Activated naive CD8-positive, alpha-beta T cell treated with anti-CD3 and anti-CD28 coated beads, Interleukin-2, amount 50 U/mL, for 16 hours (primary cell): Measurements from ENCODE around the gene EML1.

ENCODE experiments used
- DNase-seq: peaks from one replicate; pipeline ENCODE4 v3.0.0-alpha.2; 2020; ENCODE audit warnings: low read depth, low spot score

The EML1 gene

GRCh38 chr14:99824776-99825175, 31.6 kb downstream of the EML1 start:
- DNase-seq: no peak

GRCh38 chr14:99829450-99829849, 36.2 kb downstream of the EML1 start:
- no peak for DNase-seq

DNA sequence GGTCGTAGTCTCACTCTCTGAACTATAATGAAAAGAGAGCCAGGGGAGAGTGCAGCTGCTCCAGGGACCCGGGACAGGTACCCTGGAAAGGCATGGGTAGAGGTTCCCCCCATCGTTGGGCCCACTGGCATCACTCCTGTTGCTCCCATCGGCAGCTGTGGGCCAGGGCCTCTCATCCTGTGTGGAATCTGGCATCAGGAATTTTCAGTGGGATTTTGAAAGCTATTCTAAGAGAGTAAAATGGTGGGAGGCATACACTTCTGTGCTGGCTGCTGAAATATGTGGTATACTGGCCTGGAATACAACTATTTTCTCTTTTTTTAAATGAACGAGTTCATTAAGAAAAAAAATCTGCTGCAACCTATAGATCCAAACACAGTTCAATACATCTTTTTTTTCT, 38.1 kb downstream of the EML1 start:
- no peak for DNase-seq

- no peak for DNase-seq
Observed at GRCh38 chr14:99831903-99832685, 38.9 kb downstream of the EML1 start.

DNA sequence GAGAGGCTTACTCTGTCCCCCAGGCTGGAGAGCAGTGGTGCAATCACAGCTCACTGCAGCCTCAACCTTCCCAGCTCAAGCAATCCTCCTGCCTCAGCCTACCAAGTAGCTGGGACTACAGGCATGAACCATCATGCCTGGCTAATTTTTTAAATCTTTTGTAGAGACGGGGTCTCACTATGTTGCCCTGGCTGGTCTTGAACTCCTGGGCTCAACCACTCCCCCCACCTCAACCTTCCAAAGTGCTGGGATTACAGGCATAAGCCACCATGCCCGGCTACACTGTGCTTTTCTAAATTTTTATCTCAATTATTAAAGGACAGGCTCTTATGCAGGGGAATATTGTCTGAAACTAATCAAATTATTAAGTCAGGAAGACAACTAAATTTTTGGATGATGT, 44.6 kb downstream of the EML1 start:
- DNase-seq: no peak

DNA sequence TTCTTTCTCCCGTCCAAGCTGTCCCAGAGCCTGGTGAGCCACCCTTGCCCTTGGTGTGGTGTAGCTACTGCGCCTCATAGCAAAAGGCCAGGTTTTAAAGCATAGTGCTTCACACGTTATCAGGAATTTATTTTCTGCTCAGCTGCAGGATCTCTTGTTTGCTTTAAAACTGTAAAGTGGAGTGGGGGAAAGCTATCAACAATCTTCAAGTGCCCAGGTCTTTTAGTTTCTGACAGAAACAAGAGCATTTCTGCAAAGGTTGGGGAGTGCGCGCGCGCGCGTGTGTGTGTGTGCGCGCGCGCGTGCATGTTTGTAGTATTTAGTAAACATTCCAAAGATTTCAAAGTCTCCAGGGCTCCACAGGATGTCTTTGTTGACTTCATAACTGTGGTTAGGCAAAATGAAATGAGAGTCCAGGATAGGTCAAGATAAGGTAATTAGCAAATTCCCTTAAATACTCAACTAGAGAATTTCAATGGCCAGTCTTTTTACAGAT, 45.5 kb downstream of the EML1 start:
- DNase-seq: no peak

DNA sequence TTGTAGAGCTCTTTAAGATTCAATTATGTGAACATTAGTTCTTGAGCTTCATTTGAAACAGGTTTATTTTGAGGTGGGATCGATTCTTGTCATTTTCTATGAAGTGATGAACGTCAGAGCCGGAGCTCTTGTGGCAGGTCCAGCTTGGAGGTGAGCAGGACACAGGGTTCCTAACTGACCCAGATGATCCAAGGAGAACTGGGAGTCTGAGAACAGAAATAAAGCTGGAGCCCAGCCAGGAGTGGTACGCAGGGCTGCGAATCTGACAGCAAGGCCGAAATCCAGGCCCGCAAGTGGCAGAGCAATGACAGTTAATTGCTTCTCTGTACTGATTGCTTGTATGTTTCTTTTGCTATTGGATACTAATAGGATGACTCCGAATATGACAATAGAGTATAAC, 46.5 kb downstream of the EML1 start:
- DNase-seq: no peak

- no peak for DNase-seq
Observed at GRCh38 chr14:99840265-99840664, 47.1 kb downstream of the EML1 start.

DNA sequence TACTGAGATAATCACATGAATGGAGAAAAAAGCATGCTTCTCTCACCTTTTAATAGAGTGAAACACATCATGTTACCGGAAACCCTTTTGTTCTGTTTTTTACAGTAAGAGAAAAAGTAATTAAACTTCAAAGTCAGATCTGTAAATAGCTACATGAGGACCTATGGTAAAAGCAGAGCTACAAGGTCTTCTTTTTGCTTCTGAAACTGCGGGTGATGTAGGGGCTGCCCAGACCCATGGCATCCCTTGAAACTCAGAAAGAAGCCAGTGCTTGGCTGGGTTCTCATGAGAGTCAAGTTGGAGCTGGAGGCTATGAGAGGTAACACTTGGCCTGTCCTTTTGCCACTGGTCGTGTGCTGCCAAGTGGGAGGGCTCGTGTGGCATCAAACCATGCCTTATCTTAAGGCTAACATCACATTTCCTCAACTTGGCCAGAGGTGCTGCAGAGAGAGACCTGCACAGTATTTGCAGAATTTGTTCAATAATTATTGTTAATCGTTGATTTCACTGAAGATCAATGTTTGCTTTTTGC, 47.6 kb downstream of the EML1 start:
- no peak for DNase-seq

DNA sequence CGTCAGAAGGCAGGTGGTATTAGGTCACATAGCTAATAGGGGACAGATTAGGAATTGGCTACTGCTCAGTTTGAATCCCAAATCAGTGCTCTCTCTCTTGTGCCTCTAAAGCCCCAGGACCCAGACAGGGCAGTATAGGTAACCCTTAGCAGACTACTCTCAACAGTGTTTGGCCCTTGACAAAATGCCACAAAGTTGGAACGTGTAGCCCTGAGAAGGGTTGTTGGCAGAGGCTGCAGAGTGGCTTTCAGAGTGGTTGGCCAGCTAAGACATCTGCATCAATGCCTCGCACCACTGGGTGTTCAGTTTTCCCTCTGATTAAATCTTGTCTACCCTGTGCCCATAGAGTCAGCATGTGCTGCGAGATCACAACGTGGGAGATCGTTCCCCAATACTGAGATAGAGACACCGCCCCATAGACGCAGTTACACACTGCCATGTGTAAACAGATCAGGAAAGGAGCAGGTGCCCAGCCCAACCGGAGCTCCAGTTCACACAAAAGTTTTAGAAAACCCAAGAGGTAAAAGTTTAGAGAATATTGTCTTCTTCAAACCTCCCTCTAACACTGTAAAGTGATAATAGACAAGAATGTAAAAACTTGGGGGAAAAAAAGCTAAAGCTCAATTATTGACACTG, 48.3 kb downstream of the EML1 start:
- no peak for DNase-seq

GRCh38 chr14:99842141-99842540, 48.9 kb downstream of the EML1 start:
- DNase-seq: no peak

GRCh38 chr14:99846808-99847207, 53.6 kb downstream of the EML1 start:
- no peak for DNase-seq

DNA sequence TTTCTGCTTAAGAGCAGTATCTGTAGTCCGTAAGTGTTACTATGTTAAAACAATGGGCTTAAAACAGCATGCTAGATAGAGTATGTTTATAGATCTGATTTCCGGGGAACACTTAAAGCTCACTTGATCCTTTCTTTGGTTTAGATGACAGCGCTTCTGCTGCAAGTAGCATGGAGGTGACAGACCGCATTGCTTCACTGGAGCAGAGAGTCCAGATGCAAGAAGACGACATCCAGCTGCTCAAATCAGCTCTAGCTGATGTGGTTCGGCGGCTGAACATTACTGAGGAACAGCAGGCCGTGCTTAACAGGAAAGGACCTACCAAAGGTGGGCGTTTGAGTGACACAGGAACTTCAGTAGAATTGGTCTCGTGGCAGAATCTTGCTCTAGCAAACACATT, 57.5 kb downstream of the EML1 start:
- DNase-seq: no peak

- no peak for DNase-seq
Observed at GRCh38 chr14:99852578-99852977, 59.4 kb downstream of the EML1 start.

DNA sequence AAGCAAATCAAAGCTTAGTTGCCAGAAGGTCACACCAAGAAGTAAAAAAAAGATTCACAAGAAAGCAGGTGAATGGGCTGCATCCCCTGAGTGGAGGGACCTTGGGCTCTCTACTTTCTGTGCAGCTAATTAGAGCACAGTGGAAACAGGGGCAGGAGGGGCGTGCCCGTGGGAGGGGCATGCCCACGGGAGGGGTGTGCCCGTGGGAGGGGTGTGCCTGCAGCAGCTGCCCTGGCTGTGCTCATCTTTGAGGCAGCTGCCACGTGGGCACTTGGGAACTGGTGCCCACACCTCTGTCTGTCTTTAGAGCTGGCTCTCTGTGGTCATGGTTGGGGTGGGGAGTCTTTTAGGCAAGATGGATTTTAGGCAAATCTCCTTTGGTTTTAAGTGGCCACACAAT, 60.0 kb downstream of the EML1 start:
- no peak for DNase-seq

DNA sequence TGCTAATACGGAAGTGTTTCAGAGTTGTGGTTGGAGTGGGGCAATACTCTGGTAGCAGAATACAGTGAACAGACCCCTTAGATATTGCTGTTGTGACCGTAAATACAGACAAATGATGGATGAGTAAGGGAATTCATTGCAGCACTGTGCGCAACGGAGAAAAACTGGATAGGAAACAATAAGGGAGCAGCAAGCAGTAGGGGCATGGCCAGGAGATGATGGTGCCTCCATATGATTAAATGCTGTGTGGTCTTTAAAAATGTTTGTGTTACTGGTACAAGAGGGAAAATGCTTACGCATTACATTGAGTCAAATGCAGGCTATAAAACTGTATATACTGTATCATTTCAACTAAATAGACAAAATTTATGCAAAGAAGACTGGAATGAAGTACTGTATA, 61.6 kb downstream of the EML1 start:
- no peak for DNase-seq

- no peak for DNase-seq
Observed at GRCh38 chr14:99855271-99855670, 62.1 kb downstream of the EML1 start.

DNA sequence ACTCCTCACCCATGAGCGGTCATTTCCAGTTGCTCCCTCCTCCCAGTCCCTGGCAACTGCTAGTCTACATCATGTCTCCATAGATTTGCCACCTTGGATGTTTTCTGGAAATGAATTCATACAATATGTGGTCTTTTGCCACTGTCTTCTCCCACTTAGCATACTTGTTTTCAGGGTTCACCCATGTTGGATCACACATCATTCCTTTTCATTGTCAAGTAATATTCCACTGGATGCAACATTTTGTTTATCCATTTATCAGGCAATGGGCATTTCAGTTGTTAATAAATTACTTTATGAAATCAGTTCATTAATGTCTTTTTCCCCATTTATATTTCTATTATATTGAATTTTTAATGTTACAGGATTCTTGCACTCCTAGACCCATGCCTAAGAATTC, 64.3 kb downstream of the EML1 start:
- DNase-seq: no peak

GRCh38 chr14:99860219-99860618, 67.0 kb downstream of the EML1 start:
- DNase-seq: no peak

DNA sequence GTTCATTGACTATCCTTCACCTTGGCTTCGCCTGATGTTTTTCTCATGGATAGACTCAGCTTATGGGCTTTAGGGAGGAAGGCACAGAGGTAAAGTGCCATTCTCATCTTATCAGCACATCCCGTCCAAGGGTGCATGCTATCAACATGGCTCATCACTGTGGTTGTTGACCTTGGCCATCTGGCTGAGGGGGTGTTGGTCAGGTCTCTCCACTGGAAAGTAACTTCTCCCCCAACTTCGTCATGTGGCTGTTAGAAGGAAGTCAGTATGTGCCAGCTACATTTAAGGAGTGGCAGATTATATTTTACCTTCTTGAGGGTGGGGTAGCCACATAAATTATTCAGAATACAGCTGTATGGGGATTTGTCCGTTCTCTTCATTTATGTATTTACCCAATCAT, 68.9 kb downstream of the EML1 start:
- DNase-seq: no peak

DNA sequence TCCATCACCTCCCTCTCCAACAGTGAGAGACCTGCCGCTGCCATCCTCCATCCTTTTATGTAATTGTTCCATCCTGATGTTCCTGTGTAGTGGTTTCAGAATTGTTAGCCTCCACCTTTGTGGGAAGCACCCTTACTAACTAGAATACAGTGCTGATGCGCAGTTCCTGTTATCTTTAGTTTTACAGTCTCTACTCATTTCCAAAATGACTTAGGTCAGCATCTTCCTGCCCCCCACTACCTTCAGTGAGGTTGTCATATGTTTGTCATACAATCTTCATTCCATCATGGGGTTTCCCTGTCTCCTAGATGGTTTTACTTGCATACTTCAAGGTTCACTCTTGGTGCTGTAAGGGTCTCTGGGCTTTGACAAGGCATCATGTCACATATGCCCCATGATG, 69.8 kb downstream of the EML1 start:
- DNase-seq: no peak

- no peak for DNase-seq
Observed at GRCh38 chr14:99865408-99865807, 72.2 kb downstream of the EML1 start.

DNA sequence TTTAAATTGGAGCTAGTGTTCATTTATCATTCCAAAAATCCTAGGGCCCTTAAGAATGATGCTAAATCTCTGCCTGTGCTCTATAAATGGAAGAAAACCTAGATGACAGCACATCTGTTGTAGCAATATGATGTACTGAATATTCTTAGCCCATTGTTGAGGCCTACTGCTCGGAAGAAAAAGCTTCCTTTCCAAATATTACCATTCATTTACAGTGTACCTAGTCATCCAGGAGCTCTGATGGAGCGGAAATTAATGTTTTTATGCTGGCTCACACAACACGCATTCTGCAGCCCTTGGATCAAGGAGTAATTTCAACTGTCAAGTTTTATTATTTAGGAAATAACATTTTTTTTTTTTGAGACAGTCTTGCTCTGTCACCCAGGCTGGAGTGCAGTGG, 77.4 kb downstream of the EML1 start:
- DNase-seq: no peak
